H1 (cell line): ENCODE measurements around the gene F11R. TPM values are rescaled to one million over a fixed set of nuclear protein-coding genes. Genes with fewer than 3 reads are reported as not detected.

Source experiments
- CTCF ChIA-PET: fragments of 300-600 bp; sonication (Branson Sonifier 250); formaldehyde crosslinking; loops from one replicate; lab custom pipeline; 2021; ENCODE audit not compliant: partially characterized antibody; lab: Charles Lee
- POLR2A ChIA-PET: fragments of 300-600 bp; sonication (Branson Sonifier 250); formaldehyde crosslinking; loops from one replicate; lab custom pipeline; 2021; ENCODE audit warnings: inconsistent platforms; ENCODE audit not compliant: partially characterized antibody; lab: Charles Lee
- DNase-seq, 2 experiments: peaks; one replicate each; pipeline versions ENCODE4 v3.0.0 to v3.0.0-alpha.2; 2010 to 2022; ENCODE audit warnings: low spot score in 2 of 2, low read depth in 1 of 2, mixed read lengths in 1 of 2
- FAIRE-seq: peaks from 2 replicates; lab custom pipeline; 2011; peaks lifted over from hg19 to GRCh38; lab: Jason Lieb, UNC
- H2AFZ ChIP-seq: 2 replicates; pipeline ENCODE4 v1.8.1; 2012; ENCODE audit warnings: low read length, inconsistent platforms
- H2AK5ac ChIP-seq: 2 replicates; pipeline ENCODE4 v1.6.1; 2013; ENCODE audit warnings: low read depth, low read length
- H2BK120ac ChIP-seq: replicated peaks from 2 replicates; pipeline ENCODE3; 2013; ENCODE audit warnings: low read depth, low read length, inconsistent platforms
- H2BK12ac ChIP-seq: 2 replicates; pipeline ENCODE4 v1.6.1; 2013; ENCODE audit warnings: low read depth, low read length
- H2BK15ac ChIP-seq: 2 replicates; pipeline ENCODE4 v1.6.1; 2013; ENCODE audit warnings: low read length
- H2BK20ac ChIP-seq: 2 replicates; pipeline ENCODE4 v1.6.1; 2013; ENCODE audit warnings: low read length
- H2BK5ac ChIP-seq: 2 replicates; pipeline ENCODE4 v1.6.1; 2013; ENCODE audit warnings: low read depth, low read length
- H3K14ac ChIP-seq: 2 replicates; pipeline ENCODE4 v1.6.1; 2013; ENCODE audit warnings: inconsistent platforms; ENCODE audit not compliant: insufficient read length
- H3K18ac ChIP-seq: 2 replicates; pipeline ENCODE4 v1.6.1; 2013; ENCODE audit warnings: low read length; ENCODE audit errors: extremely low read depth
- H3K23ac ChIP-seq: 2 replicates; pipeline ENCODE4 v1.6.1; 2013; ENCODE audit warnings: inconsistent platforms; ENCODE audit not compliant: insufficient read length
- H3K23me2 ChIP-seq: 2 replicates; pipeline ENCODE4 v1.6.1; 2013; ENCODE audit warnings: low read depth, low read length
- H3K27ac ChIP-seq: 2 replicates; pipeline ENCODE4 v1.6.1; 2011; ENCODE audit warnings: low read depth, low read length, inconsistent platforms
- H3K27me3 ChIP-seq, 4 experiments: replicated peaks in 1 of 4; 1 replicate in 1 of 4; 2 replicates in 3 of 4; pipeline versions ENCODE4 v1.6.1 to v1.8.1; 2011 to 2013; ENCODE audit warnings: low read length in 3 of 4, mild to moderate bottlenecking in 3 of 4, inconsistent platforms in 2 of 4, mixed read lengths in 2 of 4, moderate library complexity in 1 of 4; ENCODE audit not compliant: control insufficient read depth in 3 of 4, insufficient read depth in 3 of 4; ENCODE audit errors: extremely low read depth in 1 of 4
- H3K36me3 ChIP-seq, 4 experiments: 2 replicates each; pipeline versions ENCODE4 v1.6.1 to v1.8.1; 2011 to 2013; ENCODE audit warnings: mild to moderate bottlenecking in 4 of 4, low read length in 3 of 4, moderate library complexity in 2 of 4, control low read depth in 1 of 4, inconsistent platforms in 1 of 4; ENCODE audit not compliant: insufficient read depth in 4 of 4, control insufficient read depth in 2 of 4
- H3K4ac ChIP-seq: replicated peaks from 2 replicates; pipeline ENCODE3; 2013; ENCODE audit warnings: low read length, low read depth, mixed read lengths, inconsistent platforms; ENCODE audit not compliant: insufficient read length
- H3K4me1 ChIP-seq, 4 experiments: replicated peaks in 1 of 4; 1 replicate in 1 of 4; 2 replicates in 3 of 4; pipeline versions ENCODE4 v1.6.1 to v1.8.1; 2011 to 2013; ENCODE audit warnings: low read length in 3 of 4, inconsistent platforms in 2 of 4, mixed read lengths in 1 of 4; ENCODE audit not compliant: insufficient read depth in 4 of 4, control insufficient read depth in 3 of 4
- H3K4me2 ChIP-seq, 2 experiments: 2 replicates each; pipeline versions ENCODE4 v1.6.1 to v1.8.1; 2011 to 2013; ENCODE audit warnings: low read depth in 2 of 2, low read length in 2 of 2, control low read depth in 1 of 2, inconsistent platforms in 1 of 2, mild to moderate bottlenecking in 1 of 2; ENCODE audit not compliant: insufficient read depth in 1 of 2
- H3K4me3 ChIP-seq, 4 experiments: fragments of 200-600, 300-600 bp in 1 of 4; sonication (generic), shearing (Covaris generic), sonication (Bioruptor Twin) in 1 of 4; 2 replicates each; pipeline versions ENCODE4 v1.5.1 to v1.8.1; 2011 to 2016; ENCODE audit warnings: low read length in 4 of 4, low read depth in 3 of 4, control low read depth in 2 of 4, inconsistent platforms in 2 of 4, mild to moderate bottlenecking in 2 of 4, mixed read lengths in 1 of 4, moderate library complexity in 1 of 4; ENCODE audit not compliant: insufficient read depth in 2 of 4; ENCODE audit errors: extremely low read depth in 1 of 4
- H3K56ac ChIP-seq: replicated peaks from 2 replicates; pipeline ENCODE3; 2013; ENCODE audit warnings: low read depth, mild to moderate bottlenecking, mixed read lengths, low read length, inconsistent platforms; ENCODE audit not compliant: insufficient read length
- H3K79me1 ChIP-seq: 2 replicates; pipeline ENCODE4 v1.6.1; 2013; ENCODE audit warnings: low read depth, low read length, control low read depth
- H3K79me2 ChIP-seq, 2 experiments: 2 replicates each; pipeline versions ENCODE4 v1.6.1 to v1.8.1; 2012 to 2013; ENCODE audit warnings: low read length in 2 of 2, mild to moderate bottlenecking in 2 of 2, inconsistent platforms in 1 of 2; ENCODE audit not compliant: insufficient read depth in 2 of 2, control insufficient read depth in 1 of 2
- H3K9ac ChIP-seq, 4 experiments: replicated peaks in 1 of 4; 1 replicate in 1 of 4; 2 replicates in 3 of 4; pipeline versions ENCODE4 v1.6.1 to v1.8.1; 2011 to 2013; ENCODE audit warnings: low read depth in 3 of 4, low read length in 3 of 4, control low read depth in 2 of 4, mild to moderate bottlenecking in 2 of 4, moderate library complexity in 2 of 4, inconsistent platforms in 1 of 4; ENCODE audit errors: extremely low read depth in 1 of 4
- H3K9me3 ChIP-seq, 2 experiments: 2 replicates each; pipeline versions ENCODE4 v1.6.1 to v1.8.1; 2012 to 2013; ENCODE audit warnings: mild to moderate bottlenecking in 2 of 2, moderate library complexity in 2 of 2, control low read depth in 1 of 2, inconsistent platforms in 1 of 2, low read depth in 1 of 2, low read length in 1 of 2, mixed read lengths in 1 of 2; ENCODE audit not compliant: insufficient read depth in 2 of 2
- H4K20me1 ChIP-seq, 2 experiments: replicated peaks in 1 of 2; 2 replicates each; pipeline versions ENCODE3 to v1.8.1; 2011 to 2013; ENCODE audit warnings: inconsistent platforms in 2 of 2, low read length in 2 of 2, mild to moderate bottlenecking in 1 of 2; ENCODE audit not compliant: insufficient read depth in 2 of 2, control insufficient read depth in 1 of 2
- H4K5ac ChIP-seq: 2 replicates; pipeline ENCODE4 v1.6.1; 2013; ENCODE audit warnings: low read length, low read depth, mixed read lengths, inconsistent platforms; ENCODE audit not compliant: insufficient read length
- H4K8ac ChIP-seq: 2 replicates; pipeline ENCODE4 v1.8.0; 2013; ENCODE audit warnings: mild to moderate bottlenecking, moderate library complexity, low read length, inconsistent platforms; ENCODE audit not compliant: insufficient read depth; ENCODE audit errors: extremely low read depth
- H4K91ac ChIP-seq: replicated peaks from 2 replicates; pipeline ENCODE3; 2013; ENCODE audit warnings: low read length, mixed read lengths, inconsistent platforms; ENCODE audit not compliant: insufficient read length
- BRCA1 ChIP-seq: IDR thresholded peaks from 2 replicates; pipeline ENCODE4 v1.6.1; 2012; ENCODE audit warnings: low read depth, low read length, improper control_type of control experiment
- CEBPB ChIP-seq: IDR thresholded peaks from 2 replicates; pipeline ENCODE4 v1.6.1; 2012; ENCODE audit warnings: low read depth, low read length
- CHD2 ChIP-seq: IDR thresholded peaks from 2 replicates; pipeline ENCODE4 v1.6.1; 2012; ENCODE audit warnings: low read length, improper control_type of control experiment
- CTBP2 ChIP-seq: IDR thresholded peaks from 2 replicates; pipeline ENCODE4 v1.7.0; 2011; ENCODE audit warnings: borderline replicate concordance, mild to moderate bottlenecking, moderate library complexity, mixed read lengths, low read length; ENCODE audit not compliant: insufficient read depth, insufficient read length
- HDAC2 ChIP-seq, 2 experiments: fragments of 300-600 bp in 1 of 2; sonication (generic) in 1 of 2; IDR thresholded peaks; 2 replicates each; pipeline ENCODE4 v1.6.1; 2011 to 2012; ENCODE audit warnings: low read depth in 2 of 2, low read length in 2 of 2, mild to moderate bottlenecking in 2 of 2, moderate library complexity in 2 of 2, borderline replicate concordance in 1 of 2, inconsistent platforms in 1 of 2
- JUN ChIP-seq: IDR thresholded peaks from 2 replicates; pipeline ENCODE4 v1.6.1; 2011; ENCODE audit warnings: low read depth, mild to moderate bottlenecking, improper control_type of control experiment, low read length
- JUND ChIP-seq: IDR thresholded peaks from 2 replicates; pipeline ENCODE4 v1.6.1; 2011; ENCODE audit warnings: mild to moderate bottlenecking, improper control_type of control experiment, low read length
- KDM4A ChIP-seq: IDR thresholded peaks from one replicate; pipeline ENCODE4 v1.7.1; 2012; ENCODE audit warnings: low read depth, mild to moderate bottlenecking, moderate library complexity, low read length, inconsistent platforms; ENCODE audit not compliant: severe bottlenecking
- NANOG ChIP-seq: IDR thresholded peaks from 2 replicates; pipeline ENCODE4 v1.6.1; 2011; ENCODE audit warnings: low read length, low read depth, mild to moderate bottlenecking, inconsistent platforms; ENCODE audit not compliant: insufficient read depth, poor library complexity, severe bottlenecking
- RXRA ChIP-seq: IDR thresholded peaks from 2 replicates; pipeline ENCODE4 v1.6.1; 2011; ENCODE audit warnings: low read depth, mild to moderate bottlenecking, low read length, moderate library complexity; ENCODE audit not compliant: insufficient read depth
- SP2 ChIP-seq: IDR thresholded peaks from 2 replicates; pipeline ENCODE4 v1.6.1; 2012; ENCODE audit warnings: mild to moderate bottlenecking, low read length, inconsistent platforms
- TEAD4 ChIP-seq: IDR thresholded peaks from 2 replicates; pipeline ENCODE4 v1.6.1; 2012; ENCODE audit warnings: low read depth, low read length, inconsistent platforms, mixed read lengths
- WGBS, 2 experiments: shearing (Covaris generic) in 1 of 2; methylation state at CpG; one replicate each; pipeline versions ENCODE4 v1.1.6 to v1.1.7; 2013 to 2015; ENCODE audit warnings: low lambda C conversion rate in 2 of 2, mixed read lengths in 2 of 2, inconsistent platforms in 1 of 2, low coverage in 1 of 2, missing lambda C conversion rate in 1 of 2; ENCODE audit not compliant: insufficient replicate concordance in 2 of 2, insufficient coverage in 1 of 2, insufficient read length in 1 of 2; ENCODE audit errors: extremely low coverage in 1 of 2, missing lambda C conversion rate in 1 of 2; 5-methylcytosine and 5-hydroxymethylcytosine counted together
- polyA plus RNA-seq, 7 experiments: library from polyadenylated mRNA; depleted of rRNA in 3 of 7; stranded (reverse) in 5 of 7; unstranded in 2 of 7; fragments of >200 nt in 5 of 7; fragments of 200-250 nt in 2 of 7; gene quantifications; 1 replicate in 5 of 7; 2 replicates in 1 of 7; 4 replicates in 1 of 7; pipeline versions ENCODE4 v1.2.1 to v1.2.3, GENCODE V29; 2011 to 2013; ENCODE audit warnings: missing spikeins in 2 of 7, mixed read lengths in 2 of 7
- total RNA-seq: library from RNA; stranded (reverse); fragmentation: NEBNext Ultra II Directional; extraction: Animal tissue kit (Norgen Biotek cat#: 25700); gene quantifications from 2 replicates; pipeline ENCODE4 v1.2.1, GENCODE V29; 2021
- TF ChIP-seq, protein P1 (sequence below): IDR thresholded peaks from 2 replicates; pipeline ENCODE4 v1.6.1; 2012; ENCODE audit warnings: inconsistent platforms

F11R gene
- total and polyA plus RNA-seq, 2 of the 8 experiments (the other 6 are each of a cell fraction or from before 2014, with no cell fraction given) = 159 to 200 TPM

DNA sequence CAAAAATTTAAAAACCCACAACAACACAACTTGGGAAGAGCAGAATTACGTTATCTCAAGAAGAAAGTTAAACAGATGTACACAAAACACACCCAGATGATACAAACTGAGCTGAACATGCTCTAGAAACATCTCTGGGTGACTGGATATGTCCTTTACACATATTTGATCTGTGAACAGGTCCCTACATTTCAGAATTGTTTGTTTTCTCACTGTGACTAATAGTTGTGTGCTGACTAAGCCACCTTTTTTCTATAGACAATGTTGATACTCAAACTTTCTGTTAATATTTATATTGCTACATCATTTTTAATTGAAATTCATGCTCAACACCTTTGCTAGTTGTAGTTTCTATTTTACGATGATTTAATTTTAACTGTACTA is 1.0 kb upstream of the F11R start:
- Histone ChIP-seq H3K18ac (no peak overlapping the region), H2BK20ac (no peak overlapping the region), H3K56ac (no peak overlapping the region), H3K4ac (no peak overlapping the region), H3K9ac (peak overlapping the region in 2 of 4 experiments; percentile 66 to 88; a peak in 2 of 7 replicates), H3K9me3 (no peaks in the 10 kb centered on the region), H3K4me1 (peaks cover 7 to 17% (median 13%) of the 10 kb centered on the region in 4 experiments), H2BK12ac (no peak overlapping the region), H2BK5ac (no peak overlapping the region), H2BK120ac (no peak overlapping the region), H3K4me3 (peak overlapping the region; percentile 30 to 96 (median 49); a peak in 7 of 8 replicates), H3K36me3 (no peaks in the 10 kb centered on the region; a peak in 1 of 8 replicates), H4K91ac (no peak overlapping the region), H2AK5ac (no peak overlapping the region), H3K4me2 (peak overlapping the region; percentile 71 to 92; a peak in 3 of 4 replicates), H3K14ac (no peak overlapping the region), H3K23me2 (peaks cover 11% of the 10 kb centered on the region), H3K23ac (no peak overlapping the region), H4K20me1 (peaks cover 6 to 13% of the 10 kb centered on the region in 2 experiments), H3K79me1 (peaks cover 8% of the 10 kb centered on the region), H2BK15ac (no peak overlapping the region), H4K5ac (no peak overlapping the region), H2AFZ (no peak overlapping the region), H3K27me3 (no peaks in the 10 kb centered on the region), H3K27ac (no peak overlapping the region), H3K79me2 (peaks cover 22 to 39% of the 10 kb centered on the region in 2 experiments), H4K8ac (no peak overlapping the region)
- no peak for FAIRE-seq
- WGBS, 2 experiments = 93% methylated on average over 2 of the region's 2 CpGs; no CpG with 5 or more reads in 1 of the 2 experiments
- POLR2A ChIA-PET = interaction anchor here (0.6 to 3.9 kb wide), 12 partner anchors 9 to 118 kb away, joined by 3 to 50 read pairs (median 8); partner anchors contain the start of genes DEDD, KLHDC9, TSTD1 and USF1
- no peak for DNase-seq
- CTCF ChIA-PET = interaction anchor here (0.9 to 3.5 kb wide), 10 partner anchors 10 to 187 kb away, joined by 3 to 26 read pairs (median 4); partner anchors contain the start of genes KLHDC9 and USF1
- TF ChIP-seq JUND (no peak), CHD2 (no peak), SP2 (no peak), RXRA (no peak), JUN (no peak), CTBP2 (no peak), KDM4A (no peak), CEBPB (no peak), HDAC2 (IDR thresholded peaks at IDR 0.05; ENCODE audit: borderline replicate concordance in 1 of 2, low read depth in 2 of 2, low read length in 2 of 2) (no peak), TEAD4 (no peak), NANOG (no peak), BRCA1 (no peak)
- TF ChIP-seq, protein P1, sequence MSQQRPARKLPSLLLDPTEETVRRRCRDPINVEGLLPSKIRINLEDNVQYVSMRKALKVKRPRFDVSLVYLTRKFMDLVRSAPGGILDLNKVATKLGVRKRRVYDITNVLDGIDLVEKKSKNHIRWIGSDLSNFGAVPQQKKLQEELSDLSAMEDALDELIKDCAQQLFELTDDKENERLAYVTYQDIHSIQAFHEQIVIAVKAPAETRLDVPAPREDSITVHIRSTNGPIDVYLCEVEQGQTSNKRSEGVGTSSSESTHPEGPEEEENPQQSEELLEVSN = no peak
